Right lobe of liver (tissue), 4 donors: ENCODE measurements around the gene SEMA4B.

Experiments
- CTCF ChIP-seq, 4 donors: fragments of 200-600 bp in 3 of 4; fragments of 450-650 bp in 1 of 4; IDR thresholded peaks; one replicate each; pipeline versions ENCODE4 v1.5.1 to v1.8.0; 2016 to 2022; ENCODE audit warnings: antibody characterized with exemption in 4 of 4, mild to moderate bottlenecking in 2 of 4
- POLR2A ChIP-seq: fragments of 450-650 bp; IDR thresholded peaks from one replicate; pipeline ENCODE4 v1.6.1; 2017; ENCODE audit warnings: antibody characterized with exemption, mild to moderate bottlenecking
- donor health status: DM: no; HTN: no; CAD: no.
- donor health status: DM: no; HTN: no; CAD: no.
- donor health status: DM: no; HTN: yes; CAD: no.

- TF ChIP-seq CTCF (IDR thresholded peaks at IDR 0.05) (no peak), POLR2A (no peak)
Measured at GRCh38 chr15:90171623-90172022, 29.5 kb upstream of the SEMA4B start.
